Body of pancreas (tissue), 4 donors: ENCODE data around the gene GP1BB. TPM values are rescaled to one million over a fixed set of nuclear protein-coding genes. Genes with fewer than 3 reads are reported as not detected.

Experiments
- ATAC-seq: fragments of 150-250 bp; one replicate; pipeline ENCODE4 v1.9.1; 2016
- DNase-seq, 4 donors: peaks; one replicate each; pipeline ENCODE4 v3.0.0-alpha.2; 2019
- H3K27ac ChIP-seq, 4 donors: fragments of 200-600 bp; sonication (generic); 1 replicate in 3 of 4; 2 replicates in 1 of 4; pipeline versions ENCODE4 v1.5.1 to v1.6.1; 2016 to 2019; ENCODE audit warnings: mild to moderate bottlenecking in 1 of 4, mixed read lengths in 1 of 4, moderate library complexity in 1 of 4
- H3K27me3 ChIP-seq, 2 donors: fragments of 200-600 bp; sonication (generic); one replicate each; pipeline ENCODE4 v1.6.0; 2016; ENCODE audit warnings: mild to moderate bottlenecking in 1 of 2
- H3K36me3 ChIP-seq, 2 donors: fragments of 200-600 bp; sonication (generic); replicated peaks in 1 of 2; 2 replicates each; pipeline ENCODE4 v1.5.1; 2016; ENCODE audit warnings: low read depth in 2 of 2; ENCODE audit not compliant: insufficient read depth in 1 of 2
- H3K4me1 ChIP-seq: fragments of 200-600 bp; sonication (generic); one replicate; pipeline ENCODE4 v1.6.0; 2016
- H3K4me3 ChIP-seq, 2 donors: fragments of 200-600 bp; sonication (generic); 1 replicate in 1 of 2; 2 replicates in 1 of 2; pipeline ENCODE4 v1.5.1; 2016 to 2019
- H3K9me3 ChIP-seq, 3 donors: fragments of 200-600 bp; sonication (generic); 1 replicate in 2 of 3; 2 replicates in 1 of 3; pipeline ENCODE4 v1.5.1; 2016
- CTCF ChIP-seq, 7 experiments: fragments of 450-650 bp in 4 of 7; fragments of 200-600 bp in 3 of 7; sonication (generic) in 3 of 7; IDR thresholded peaks; one replicate each; pipeline ENCODE4 v1.5.1; 2016 to 2019; ENCODE audit warnings: antibody characterized with exemption in 7 of 7
- POLR2A ChIP-seq, 3 donors: fragments of 450-650 bp; IDR thresholded peaks; one replicate each; pipeline ENCODE4 v1.6.1; 2016; ENCODE audit warnings: antibody characterized with exemption in 3 of 3, mild to moderate bottlenecking in 2 of 3
- WGBS, 2 donors: methylation state at CpG; one replicate each; pipeline ENCODE4 v1.1.5; 2017; 5-methylcytosine and 5-hydroxymethylcytosine counted together
- intact Hi-C: fragments of 100-400 bp; cut with DNase I; formaldehyde crosslinking; loops from one replicate; pipeline ENCODE4 v1.15.1; 2023
- total RNA-seq, 2 donors: library from RNA; depleted of rRNA; stranded (reverse); fragments of >200 nt; gene quantifications; one replicate each; pipeline ENCODE4 v1.1.0, GENCODE V29; 2016

GP1BB gene
- total RNA-seq, 2 donors from 2014 or later = 6.2 to 29.7 TPM

- Histone ChIP-seq H3K27me3 (peaks cover 0 to 5% of the 10 kb centered on the region in 2 donors), H3K36me3 (no peaks in the 10 kb centered on the region), H3K4me1 (peaks cover 41% of the 10 kb centered on the region), H3K4me3 (no peak overlapping the region), H3K27ac (no peak overlapping the region), H3K9me3 (no peaks in the 10 kb centered on the region)
- no peak for TF ChIP-seq POLR2A (IDR thresholded peaks at IDR 0.05)
- TF ChIP-seq CTCF (IDR thresholded peaks at IDR 0.05) = no peak
- intact Hi-C loops = no loop called here
- DNase-seq (no peak), ATAC-seq (no peak)
- WGBS, 2 donors = 63 to 70% methylated on average over 61 of the region's 61 CpGs
These were observed 4.2 kb downstream of the GP1BB start for GRCh38 chr22:19727310-19728150.

DNA sequence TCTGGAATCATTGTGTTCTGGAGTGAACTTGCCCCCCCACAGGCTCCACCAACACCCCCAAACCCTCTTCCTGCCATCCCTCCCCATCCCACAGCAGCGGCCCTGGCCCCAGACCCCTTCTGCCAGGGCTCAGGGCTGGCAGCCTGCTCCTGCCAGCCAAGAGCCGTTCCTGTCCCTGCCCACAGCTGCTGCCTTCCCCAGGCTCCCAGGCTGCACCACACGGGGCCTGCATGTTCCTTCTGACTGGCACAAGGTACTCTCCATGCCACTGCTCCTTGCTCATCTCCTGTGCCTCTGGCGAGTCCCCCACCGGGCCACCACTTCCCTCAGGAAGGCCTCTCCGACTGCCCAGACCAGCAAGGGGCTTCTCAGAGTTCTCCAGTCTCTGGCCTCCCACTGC lies 4.9 kb downstream of the GP1BB start:
- WGBS, 2 donors = 62 to 63% methylated on average over 4 to 6 of the region's 6 CpGs
- ATAC-seq = peak; percentile 54
- intact Hi-C loops = no loop called here
- H3K27ac ChIP-seq = no peak overlapping the region
- TF ChIP-seq CTCF (IDR thresholded peaks at IDR 0.05) (no peak), POLR2A (IDR thresholded peaks at IDR 0.05) (no peak)
- no peaks in the 10 kb centered on the region for H3K36me3 ChIP-seq
- H3K9me3 ChIP-seq = no peaks in the 10 kb centered on the region
- peaks cover 33% of the 10 kb centered on the region for H3K4me1 ChIP-seq
- H3K4me3 ChIP-seq = no peak overlapping the region
- DNase-seq = peak; percentile 62 to 85 (median 71)
- H3K27me3 ChIP-seq = peaks cover 0 to 5% of the 10 kb centered on the region in 2 donors

GRCh38 chr22:19728836-19729235 lies 5.5 kb downstream of the GP1BB start:
- H3K36me3 ChIP-seq = no peaks in the 10 kb centered on the region
- intact Hi-C loops = no loop called here
- no peaks in the 10 kb centered on the region for H3K9me3 ChIP-seq
- no peak overlapping the region for H3K4me3 ChIP-seq
- no peak for DNase-seq
- H3K27me3 ChIP-seq = peaks cover 0 to 5% of the 10 kb centered on the region in 2 donors
- 56% methylated on average over 10 of the region's 10 CpGs; no CpG with 5 or more reads in 1 of the 2 donors for WGBS, 2 donors
- TF ChIP-seq CTCF (IDR thresholded peaks at IDR 0.05) (no peak), POLR2A (IDR thresholded peaks at IDR 0.05) (no peak)
- ATAC-seq = no peak
- no peak overlapping the region for H3K27ac ChIP-seq
- H3K4me1 ChIP-seq = peaks cover 28% of the 10 kb centered on the region

DNA sequence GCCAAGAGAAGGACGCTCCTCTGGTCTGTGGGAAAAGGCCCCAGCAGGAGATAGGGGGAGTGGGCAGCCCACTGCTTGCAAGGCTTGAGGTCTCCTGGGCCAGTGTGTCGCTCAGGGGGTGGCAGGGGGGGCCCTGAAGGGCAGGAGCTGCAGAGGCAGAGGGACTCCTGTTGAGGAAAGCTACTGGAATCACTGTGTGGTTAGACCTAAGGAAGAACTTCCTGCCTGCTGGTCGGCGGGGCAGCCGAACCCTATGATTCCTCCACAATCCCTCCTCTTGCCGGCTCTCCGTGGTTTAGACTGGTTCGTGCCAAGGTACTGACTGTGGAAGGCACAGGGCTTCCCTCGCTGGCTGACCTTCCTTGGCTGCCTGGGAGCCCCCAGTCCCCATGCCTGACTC lies 6.2 kb downstream of the GP1BB start:
- TF ChIP-seq POLR2A (IDR thresholded peaks at IDR 0.05) (no peak), CTCF (IDR thresholded peaks at IDR 0.05) (no peak)
- H3K36me3 ChIP-seq = no peaks in the 10 kb centered on the region
- no peaks in the 10 kb centered on the region for H3K9me3 ChIP-seq
- DNase-seq = no peak
- H3K4me1 ChIP-seq = peaks cover 21% of the 10 kb centered on the region
- H3K27me3 ChIP-seq = peaks cover 0 to under 1% of the 10 kb centered on the region in 2 donors
- intact Hi-C loops = no loop called here
- WGBS, 2 donors = 78 to 92% methylated on average over 3 to 9 of the region's 9 CpGs
- no peak overlapping the region for H3K27ac ChIP-seq
- ATAC-seq = no peak
- H3K4me3 ChIP-seq = no peak overlapping the region
